Spinal cord (tissue), 10 donors: Measurements from ENCODE around the gene CLEC4G. TPM values are rescaled to one million over a fixed set of nuclear protein-coding genes. Genes with fewer than 3 reads are reported as not detected.

ENCODE experiments used
- DNase-seq, 6 donors: peaks; one replicate each; pipeline versions ENCODE4 v3.0.0 to v3.0.0-alpha.2; 2013 to 2015; ENCODE audit warnings: low spot score in 6 of 6, low read depth in 4 of 6
- H3K27ac ChIP-seq: one replicate; pipeline ENCODE4 v1.5.1; 2013; ENCODE audit warnings: low read depth, low read length, control low read depth
- H3K27me3 ChIP-seq: one replicate; pipeline ENCODE4 v1.6.1; 2013; ENCODE audit warnings: low read length; ENCODE audit not compliant: control insufficient read depth, insufficient read depth
- H3K36me3 ChIP-seq: one replicate; pipeline ENCODE4 v1.6.1; 2013; ENCODE audit warnings: low read length; ENCODE audit not compliant: control insufficient read depth, insufficient read depth
- H3K4me1 ChIP-seq: one replicate; pipeline ENCODE4 v1.6.1; 2013; ENCODE audit warnings: low read length; ENCODE audit not compliant: control insufficient read depth, insufficient read depth
- H3K4me3 ChIP-seq: one replicate; pipeline ENCODE4 v1.5.1; 2013; ENCODE audit warnings: low read depth, low read length, control low read depth
- H3K9me3 ChIP-seq: one replicate; pipeline ENCODE4 v1.6.1; 2013; ENCODE audit warnings: low read length; ENCODE audit not compliant: control insufficient read depth, insufficient read depth
- WGBS: methylation state at CpG from one replicate; pipeline ENCODE4 v1.1.5; 2013; ENCODE audit warnings: missing lambda C conversion rate; ENCODE audit not compliant: insufficient coverage; 5-methylcytosine and 5-hydroxymethylcytosine counted together
- long read RNA-seq, 4 donors: transcript quantifications; one replicate each; lab custom pipeline, GENCODE V29; 2026
- polyA plus RNA-seq, 2 donors: library from polyadenylated mRNA; unstranded; fragments of 120-200 nt; gene quantifications; one replicate each; pipeline ENCODE4 v1.2.1, GENCODE V29; 2013; ENCODE audit not compliant: insufficient read length in 2 of 2
- total RNA-seq, 2 donors: library from RNA; depleted of rRNA in 1 of 2; stranded (reverse); fragments of 120-200 nt in 1 of 2; fragments of >200 nt in 1 of 2; gene quantifications; one replicate each; pipeline versions ENCODE4 v1.2.3 to v1.2.4, GENCODE V29; 2013 to 2014
- donor health status: healthy.

The CLEC4G gene, protein sequence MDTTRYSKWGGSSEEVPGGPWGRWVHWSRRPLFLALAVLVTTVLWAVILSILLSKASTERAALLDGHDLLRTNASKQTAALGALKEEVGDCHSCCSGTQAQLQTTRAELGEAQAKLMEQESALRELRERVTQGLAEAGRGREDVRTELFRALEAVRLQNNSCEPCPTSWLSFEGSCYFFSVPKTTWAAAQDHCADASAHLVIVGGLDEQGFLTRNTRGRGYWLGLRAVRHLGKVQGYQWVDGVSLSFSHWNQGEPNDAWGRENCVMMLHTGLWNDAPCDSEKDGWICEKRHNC
- total RNA-seq (under 1 TPM; 0.17 to 0.50 TPM), polyA plus RNA-seq (1 to 10 TPM; 1.5 to 2.1 TPM)
- long read RNA-seq, donor 1: 0 reads
- long read RNA-seq, donor 2: 0 reads
- long read RNA-seq, donor 3: 0 reads
- long read RNA-seq, donor 4: 0 reads

DNA sequence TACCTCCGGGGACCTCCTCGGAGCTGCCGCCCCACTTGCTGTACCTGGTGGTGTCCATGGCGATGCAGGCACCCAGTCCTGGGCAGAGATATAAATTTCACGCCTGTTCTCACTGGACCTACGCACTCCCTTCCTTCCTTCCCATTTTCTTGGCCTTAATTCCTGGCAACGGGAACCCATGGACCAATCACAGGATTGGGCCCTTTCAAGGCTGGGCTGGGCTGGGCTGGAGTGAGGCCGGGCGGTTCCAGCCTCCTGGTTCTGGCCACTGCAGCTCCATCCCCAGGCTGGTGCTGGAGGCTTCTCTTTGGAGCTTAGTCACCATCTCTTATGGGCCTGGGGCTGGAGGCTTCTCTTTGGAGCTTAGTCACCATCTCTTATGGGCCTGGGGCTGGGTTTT is at the start of gene CLEC4G:
TSS of gene CLEC4G (minus strand) at position 66 of the 400 bp plus-strand sequence. CDS start at position 58, 8 bp downstream.
- peaks cover 48% of the 10 kb centered on the region for H3K27me3 ChIP-seq
- H3K4me3 ChIP-seq: no peak within 1 kb of the TSS
- no peak for DNase-seq
- H3K27ac ChIP-seq: no peak within 1 kb of the TSS
- H3K9me3 ChIP-seq: no peaks in the 10 kb centered on the region
- peaks cover 5% of the 10 kb centered on the region for H3K4me1 ChIP-seq
- 59% methylated on average over 9 of the region's 9 CpGs for WGBS
- H3K36me3 ChIP-seq: no peaks in the 10 kb centered on the region

DNA sequence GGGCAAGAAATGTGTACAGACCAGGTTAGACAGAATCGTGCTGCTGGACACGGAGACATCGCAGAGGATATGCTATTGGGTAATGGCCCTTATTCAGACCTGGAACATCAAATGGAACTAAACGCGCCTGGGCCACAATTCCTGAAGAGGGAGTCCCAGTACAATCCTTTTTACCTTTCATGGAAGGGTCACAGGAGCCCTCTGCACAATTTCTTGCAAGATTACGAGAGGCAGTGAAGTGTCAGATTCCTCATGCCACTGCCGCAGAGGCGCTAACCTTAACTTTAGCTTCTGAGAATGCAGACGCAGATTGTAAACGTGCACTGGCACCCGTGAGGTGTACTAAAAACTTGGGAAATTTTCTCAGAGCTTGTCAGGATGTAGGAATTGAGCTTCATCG is 49.2 kb upstream of the CLEC4G start:
- H3K4me1 ChIP-seq: no peaks in the 10 kb centered on the region
- H3K27me3 ChIP-seq: peaks cover 5% of the 10 kb centered on the region

DNA sequence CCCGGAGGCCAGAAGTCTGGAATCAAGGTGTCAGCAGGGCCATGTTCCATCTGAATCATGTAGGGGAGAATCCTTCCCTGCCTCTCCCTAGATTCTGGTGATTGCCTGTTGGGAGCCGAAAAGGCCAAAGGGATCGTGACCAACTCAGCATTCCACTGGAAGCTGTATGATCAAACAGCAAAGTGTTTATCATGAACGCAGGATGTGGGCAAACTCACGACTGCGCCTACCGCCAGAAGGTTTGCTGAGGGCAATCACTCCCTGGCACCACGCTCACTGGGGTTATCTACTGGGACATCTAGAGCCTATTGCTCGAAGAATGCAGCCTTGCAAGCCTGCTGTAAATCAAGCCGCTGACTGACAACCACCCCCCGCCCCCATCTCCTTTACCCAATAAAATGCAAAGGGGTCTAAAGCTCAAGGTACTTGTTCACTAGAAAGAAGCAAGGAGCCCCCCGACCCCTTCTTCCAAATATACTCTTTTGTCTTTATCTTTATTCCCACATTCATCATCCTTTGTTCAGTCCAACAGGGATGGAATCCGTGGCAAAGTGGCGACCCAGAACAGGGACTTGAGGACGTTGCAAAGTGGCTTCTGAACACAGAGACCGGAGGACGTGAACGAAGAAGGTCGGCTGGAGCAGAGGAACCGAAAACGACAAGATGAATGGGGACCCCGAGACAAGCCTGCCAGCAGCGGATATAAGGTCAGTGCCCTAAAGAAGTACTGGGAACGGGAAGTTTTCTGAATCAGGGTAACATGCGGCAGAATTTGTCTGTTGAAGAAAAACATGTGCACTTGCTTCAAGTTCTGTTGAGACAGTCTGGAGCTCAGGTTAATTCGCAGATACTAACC is 47.9 kb upstream of the CLEC4G start:
- no peak overlapping the region for H3K4me3 ChIP-seq
- no peaks in the 10 kb centered on the region for H3K9me3 ChIP-seq
- H3K27me3 ChIP-seq: peaks cover 6% of the 10 kb centered on the region
- 81% methylated on average over 25 of the region's 26 CpGs for WGBS
- no peak for DNase-seq
- H3K36me3 ChIP-seq: no peaks in the 10 kb centered on the region
- no peak overlapping the region for H3K27ac ChIP-seq
- H3K4me1 ChIP-seq: no peaks in the 10 kb centered on the region

More for the DNA sequence above, 49.2 kb upstream of the CLEC4G start:
- WGBS: 63% methylated on average over 12 of the region's 12 CpGs
- no peak for DNase-seq
- Histone ChIP-seq H3K4me3 (no peak overlapping the region), H3K36me3 (no peaks in the 10 kb centered on the region), H3K9me3 (no peaks in the 10 kb centered on the region), H3K27ac (no peak overlapping the region)

DNA sequence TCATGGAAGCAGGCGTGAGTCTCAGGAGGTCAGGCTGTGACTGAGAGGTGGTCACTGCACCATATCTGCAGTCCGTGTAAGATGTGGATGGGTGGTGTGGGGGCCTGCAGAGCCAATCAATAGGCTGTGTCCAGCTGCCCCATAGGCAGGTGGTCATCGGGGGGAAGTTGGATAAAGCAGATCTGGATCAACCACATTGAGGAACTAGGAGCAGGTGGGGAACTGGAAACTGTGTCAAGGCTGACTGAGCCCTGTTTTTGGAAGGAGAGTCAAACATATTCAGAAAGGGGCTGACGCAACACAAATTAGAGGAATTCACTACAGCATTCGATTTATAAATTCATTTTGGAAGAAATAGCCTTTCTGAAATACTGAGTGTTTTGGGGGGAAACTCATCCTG is 46.2 kb upstream of the CLEC4G start:
- Histone ChIP-seq H3K4me1 (no peaks in the 10 kb centered on the region), H3K27ac (no peak overlapping the region), H3K27me3 (peaks cover 6% of the 10 kb centered on the region), H3K4me3 (no peak overlapping the region), H3K36me3 (no peaks in the 10 kb centered on the region), H3K9me3 (no peaks in the 10 kb centered on the region)
- WGBS: 62% methylated on average over 3 of the region's 5 CpGs
- no peak for DNase-seq

DNA sequence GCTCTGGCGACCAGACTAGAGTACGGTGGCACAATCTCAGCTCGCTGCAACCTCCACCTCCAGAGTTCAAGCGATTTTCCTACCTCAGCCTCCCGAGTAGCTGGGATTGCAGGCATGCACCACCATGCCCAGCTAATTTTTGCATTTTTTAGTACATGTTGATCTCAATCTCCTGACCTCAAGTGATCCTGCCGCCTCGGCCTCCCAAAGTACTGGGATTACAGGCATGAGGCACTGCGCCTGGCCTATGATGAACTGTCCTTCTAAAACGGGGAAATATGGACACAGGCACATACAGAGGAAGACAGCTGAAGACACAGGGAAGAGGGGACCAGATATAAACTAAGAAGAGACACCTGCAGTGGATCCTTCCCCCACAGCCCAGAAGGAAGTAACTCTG is 43.9 kb upstream of the CLEC4G start:
- WGBS: 88% methylated on average over 9 of the region's 9 CpGs
- H3K36me3 ChIP-seq: no peaks in the 10 kb centered on the region

DNA sequence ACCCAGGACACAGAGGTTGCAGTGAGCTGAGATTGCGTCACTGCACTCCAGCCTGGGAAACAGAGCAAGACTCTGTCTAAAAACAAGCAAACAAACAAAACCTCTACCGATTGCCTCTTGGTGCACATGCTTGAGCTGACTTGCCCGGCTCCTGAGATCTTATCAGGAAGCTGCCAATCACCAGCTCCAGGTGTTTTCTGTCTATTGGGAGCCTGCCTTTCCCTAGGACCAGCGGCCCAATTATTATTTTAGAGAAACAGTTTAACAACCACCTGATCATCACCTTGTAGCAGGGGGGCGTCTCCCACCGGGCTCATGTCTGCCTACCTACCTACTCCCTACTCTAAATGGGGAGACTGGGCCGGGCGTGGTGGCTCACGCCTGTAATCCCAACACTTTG is 41.9 kb upstream of the CLEC4G start:
- Histone ChIP-seq H3K4me3 (no peak overlapping the region), H3K4me1 (no peaks in the 10 kb centered on the region), H3K9me3 (no peaks in the 10 kb centered on the region), H3K27ac (no peak overlapping the region), H3K27me3 (peaks cover 3% of the 10 kb centered on the region), H3K36me3 (no peaks in the 10 kb centered on the region)
- DNase-seq: no peak
- 88% methylated on average over 6 of the region's 9 CpGs for WGBS

More for the DNA sequence above, 43.9 kb upstream of the CLEC4G start:
- Histone ChIP-seq H3K9me3 (no peaks in the 10 kb centered on the region), H3K4me3 (no peak overlapping the region), H3K27ac (no peak overlapping the region), H3K27me3 (peaks cover 3% of the 10 kb centered on the region), H3K4me1 (no peaks in the 10 kb centered on the region)
- DNase-seq: no peak

DNA sequence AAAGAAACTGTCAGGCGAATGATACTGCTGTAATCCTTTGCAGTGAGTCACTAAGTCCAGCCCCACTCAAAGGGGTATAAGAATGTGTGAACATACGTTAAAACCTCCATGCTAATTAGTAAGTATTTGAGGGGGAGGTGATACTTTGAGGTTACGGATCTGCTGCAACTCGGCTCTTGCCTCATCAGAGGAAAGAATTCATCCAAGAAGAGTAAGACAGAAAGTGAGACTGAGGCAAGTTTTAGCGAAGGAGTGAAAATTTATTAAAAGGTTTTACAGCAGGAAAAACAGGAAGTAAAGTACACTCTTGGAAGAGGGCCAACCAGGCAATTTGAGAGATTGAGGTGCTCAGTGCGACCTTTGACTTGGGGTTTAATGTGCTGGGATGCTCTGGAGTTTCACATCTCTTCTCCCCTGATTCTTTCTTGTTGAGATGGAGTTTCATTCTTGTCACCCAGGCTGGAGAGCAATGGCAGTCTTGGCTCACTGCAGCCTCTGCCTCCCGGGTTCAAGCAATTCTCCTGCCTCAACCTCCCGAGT is 40.9 kb upstream of the CLEC4G start:
- WGBS: 68% methylated on average over 4 of the region's 8 CpGs
- H3K27ac ChIP-seq: no peak overlapping the region
- H3K27me3 ChIP-seq: peaks cover 3% of the 10 kb centered on the region
- H3K9me3 ChIP-seq: no peaks in the 10 kb centered on the region
- H3K4me3 ChIP-seq: no peak overlapping the region
- no peaks in the 10 kb centered on the region for H3K36me3 ChIP-seq
- no peaks in the 10 kb centered on the region for H3K4me1 ChIP-seq
- no peak for DNase-seq

DNA sequence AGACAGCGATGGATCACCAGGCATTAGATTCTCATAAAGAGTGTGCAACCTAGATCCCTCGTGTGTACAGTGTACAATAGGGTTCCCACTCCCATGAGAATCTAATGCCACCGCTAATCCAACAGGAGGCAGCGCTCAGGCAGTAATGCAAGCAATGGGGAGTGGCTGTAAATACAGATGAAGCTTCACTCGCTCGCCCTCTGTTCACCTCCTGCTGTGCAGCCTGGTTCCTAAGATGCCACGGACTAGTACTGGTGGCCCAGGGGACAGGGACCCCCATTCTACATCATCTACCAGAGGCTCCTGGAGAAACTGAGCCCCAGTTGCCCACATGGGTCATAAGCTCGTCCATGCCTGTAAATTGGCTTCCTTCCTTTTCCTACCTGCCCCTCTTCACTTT is 39.2 kb upstream of the CLEC4G start:
- no peak overlapping the region for H3K4me3 ChIP-seq
- H3K4me1 ChIP-seq: no peaks in the 10 kb centered on the region
- no peaks in the 10 kb centered on the region for H3K36me3 ChIP-seq
- H3K9me3 ChIP-seq: no peaks in the 10 kb centered on the region
- H3K27ac ChIP-seq: no peak overlapping the region
- peaks cover 3% of the 10 kb centered on the region for H3K27me3 ChIP-seq
- DNase-seq: no peak
- WGBS: 52% methylated on average over 6 of the region's 8 CpGs

DNA sequence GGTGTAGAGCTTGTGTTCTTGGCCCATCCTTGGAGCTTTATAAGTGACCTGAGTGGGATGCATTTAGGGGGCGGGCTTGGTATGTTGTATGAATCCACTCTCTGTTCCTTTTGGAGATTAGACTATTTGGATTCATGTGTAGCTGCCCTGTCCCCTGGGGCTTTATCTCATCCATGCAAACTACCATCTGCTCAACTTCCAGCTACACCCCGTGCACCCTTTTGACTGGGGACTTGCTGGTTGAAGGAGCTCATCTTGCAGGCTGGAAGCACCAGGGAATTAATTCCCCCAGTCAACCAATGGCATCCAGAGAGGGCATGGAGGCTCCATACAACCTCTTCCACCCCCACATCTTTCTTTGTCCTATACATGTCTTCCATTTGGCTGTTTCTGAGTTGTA is 37.3 kb upstream of the CLEC4G start:
- Histone ChIP-seq H3K9me3 (no peaks in the 10 kb centered on the region), H3K36me3 (no peaks in the 10 kb centered on the region), H3K4me1 (no peaks in the 10 kb centered on the region), H3K27me3 (no peaks in the 10 kb centered on the region), H3K4me3 (no peak overlapping the region), H3K27ac (no peak overlapping the region)
- no peak for DNase-seq
- 50% methylated on average over 1 of the region's 2 CpGs for WGBS
